ENCODE measurements around the gene CRAMP1. TPM values are rescaled to one million over a fixed set of nuclear protein-coding genes. Genes with fewer than 3 reads are reported as not detected.

Gene CRAMP1
- total RNA-seq, 4 donors from 2014 or later: 11.6 to 30.6 (median 17.8) TPM

DNA sequence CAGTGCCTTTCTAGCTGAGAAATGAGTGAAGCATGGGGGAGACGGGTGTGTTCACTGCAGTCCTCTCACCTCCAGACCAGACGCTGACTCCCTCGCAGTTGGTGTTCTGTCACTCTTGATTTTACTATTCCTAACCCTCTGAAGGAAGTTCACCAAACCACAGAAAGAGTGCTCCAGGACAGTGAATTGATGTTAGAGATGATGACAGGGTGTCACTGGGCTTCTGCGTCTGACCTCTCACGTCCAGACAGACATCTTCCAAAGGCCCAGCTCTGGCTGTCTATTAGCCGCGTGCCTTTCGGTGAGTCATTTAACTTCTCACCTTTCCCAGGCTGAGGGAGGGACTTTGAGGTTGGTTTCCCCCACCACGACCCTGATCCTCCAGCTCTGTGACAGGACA is 8.2 kb downstream of the CRAMP1 start:
- WGBS, 2 donors: 87 to 89% methylated on average over 9 of the region's 9 CpGs
- Histone ChIP-seq H3K4me3 (no peak overlapping the region), H3K27me3 (no peaks in the 10 kb centered on the region), H3K9me3 (no peaks in the 10 kb centered on the region), H3K36me3 (peaks cover 0 to 56% (median 0%) of the 10 kb centered on the region in 3 donors), H3K4me1 (peaks cover 0 to 21% (median 7%) of the 10 kb centered on the region in 4 donors), H3K27ac (no peak overlapping the region)
- DNase-seq (ENCODE audit: low spot score in 2 of 2): no peak
- TF ChIP-seq EP300 (IDR thresholded peaks at IDR 0.05) (no peak), POLR2A (IDR thresholded peaks at IDR 0.05) (no peak)
- TF ChIP-seq, protein P1, sequence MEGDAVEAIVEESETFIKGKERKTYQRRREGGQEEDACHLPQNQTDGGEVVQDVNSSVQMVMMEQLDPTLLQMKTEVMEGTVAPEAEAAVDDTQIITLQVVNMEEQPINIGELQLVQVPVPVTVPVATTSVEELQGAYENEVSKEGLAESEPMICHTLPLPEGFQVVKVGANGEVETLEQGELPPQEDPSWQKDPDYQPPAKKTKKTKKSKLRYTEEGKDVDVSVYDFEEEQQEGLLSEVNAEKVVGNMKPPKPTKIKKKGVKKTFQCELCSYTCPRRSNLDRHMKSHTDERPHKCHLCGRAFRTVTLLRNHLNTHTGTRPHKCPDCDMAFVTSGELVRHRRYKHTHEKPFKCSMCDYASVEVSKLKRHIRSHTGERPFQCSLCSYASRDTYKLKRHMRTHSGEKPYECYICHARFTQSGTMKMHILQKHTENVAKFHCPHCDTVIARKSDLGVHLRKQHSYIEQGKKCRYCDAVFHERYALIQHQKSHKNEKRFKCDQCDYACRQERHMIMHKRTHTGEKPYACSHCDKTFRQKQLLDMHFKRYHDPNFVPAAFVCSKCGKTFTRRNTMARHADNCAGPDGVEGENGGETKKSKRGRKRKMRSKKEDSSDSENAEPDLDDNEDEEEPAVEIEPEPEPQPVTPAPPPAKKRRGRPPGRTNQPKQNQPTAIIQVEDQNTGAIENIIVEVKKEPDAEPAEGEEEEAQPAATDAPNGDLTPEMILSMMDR (IDR thresholded peaks at IDR 0.05): no peak

DNA sequence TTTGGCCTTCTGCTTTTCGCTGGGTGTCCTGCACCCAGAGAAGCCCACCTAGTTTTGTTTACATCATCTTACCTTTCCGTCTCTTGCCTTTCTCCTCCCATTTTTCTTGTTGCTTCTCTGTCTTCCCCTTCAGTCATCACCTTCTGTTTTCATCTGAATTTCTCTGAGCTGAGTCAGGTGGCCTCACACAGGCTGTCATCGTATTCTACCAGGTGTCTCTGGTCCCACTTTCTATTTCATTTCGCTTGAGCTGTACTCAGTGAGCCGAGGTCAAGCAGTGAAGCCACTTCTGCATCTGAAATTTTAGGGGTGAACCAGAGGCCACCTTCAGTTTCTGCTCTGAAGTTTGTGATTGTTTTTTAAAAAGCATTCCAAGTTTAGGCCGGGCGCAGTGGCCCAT is 9.7 kb downstream of the CRAMP1 start:
- no peak for DNase-seq (ENCODE audit: low spot score in 2 of 2)
- H3K27ac ChIP-seq: no peak overlapping the region
- H3K36me3 ChIP-seq: peaks cover 0 to 69% (median 0%) of the 10 kb centered on the region in 3 donors
- no peak for TF ChIP-seq EP300 (IDR thresholded peaks at IDR 0.05)
- TF ChIP-seq, protein P1 (IDR thresholded peaks at IDR 0.05): no peak
- TF ChIP-seq POLR2A (IDR thresholded peaks at IDR 0.05): no peak
- H3K4me1 ChIP-seq: peaks cover 0 to 23% (median 0%) of the 10 kb centered on the region in 4 donors
- WGBS, 2 donors: 90 to 95% methylated on average over 7 of the region's 7 CpGs
- H3K27me3 ChIP-seq: no peaks in the 10 kb centered on the region
- H3K9me3 ChIP-seq: no peaks in the 10 kb centered on the region
- no peak overlapping the region for H3K4me3 ChIP-seq

DNA sequence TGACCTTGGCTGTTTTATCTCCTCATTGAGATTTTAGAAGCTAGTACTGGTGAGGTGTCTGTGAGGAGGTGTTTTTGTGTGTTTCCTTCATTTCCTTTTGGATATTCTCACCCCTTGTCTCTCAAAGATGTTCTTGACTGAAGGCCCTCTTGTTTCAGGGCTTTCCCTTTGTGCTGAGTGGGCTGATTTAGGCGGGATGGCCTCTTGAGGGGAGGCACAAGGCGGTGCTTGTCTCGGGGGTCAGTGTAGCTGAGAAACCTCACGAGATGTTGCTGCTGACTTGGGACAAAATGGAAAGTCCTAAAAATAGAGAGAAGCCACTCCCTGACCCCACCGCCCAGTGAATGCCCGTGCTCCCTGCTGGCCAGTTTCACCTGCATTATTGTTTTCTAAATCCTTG is 14.2 kb downstream of the CRAMP1 start:
- Histone ChIP-seq H3K27ac (no peak overlapping the region), H3K4me3 (no peak overlapping the region), H3K27me3 (no peaks in the 10 kb centered on the region), H3K9me3 (no peaks in the 10 kb centered on the region), H3K36me3 (peaks cover 0 to 77% (median 0%) of the 10 kb centered on the region in 3 donors), H3K4me1 (peaks cover 0 to 26% (median 0%) of the 10 kb centered on the region in 4 donors)
- 48 to 61% methylated on average over 6 of the region's 6 CpGs for WGBS, 2 donors
- TF ChIP-seq, protein P1 (IDR thresholded peaks at IDR 0.05): no peak
- TF ChIP-seq EP300 (IDR thresholded peaks at IDR 0.05): no peak
- TF ChIP-seq POLR2A (IDR thresholded peaks at IDR 0.05): no peak
- no peak for DNase-seq (ENCODE audit: low spot score in 2 of 2)

DNA sequence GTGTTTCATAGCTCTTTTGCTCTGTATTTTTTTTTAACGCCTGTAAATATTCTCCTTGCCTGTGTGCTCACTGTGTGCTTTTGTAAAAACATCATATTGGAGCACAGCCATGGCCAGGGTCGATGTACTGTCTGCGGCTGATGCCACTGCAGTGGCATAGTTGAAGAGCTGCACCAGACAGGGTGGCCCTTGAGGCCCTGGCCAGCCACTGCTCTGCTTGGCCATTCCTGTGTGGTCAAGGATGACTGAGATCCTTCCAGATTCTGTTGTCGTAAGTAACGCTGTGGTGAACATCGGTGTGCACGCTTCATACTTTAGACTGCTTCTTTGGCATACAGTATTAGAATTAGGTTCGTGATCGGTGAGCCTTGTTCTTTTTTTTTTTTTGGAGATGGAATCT is 14.6 kb downstream of the CRAMP1 start:
- Histone ChIP-seq H3K9me3 (no peaks in the 10 kb centered on the region), H3K4me1 (peaks cover 0 to 31% (median 0%) of the 10 kb centered on the region in 4 donors), H3K27me3 (no peaks in the 10 kb centered on the region), H3K4me3 (no peak overlapping the region), H3K27ac (no peak overlapping the region), H3K36me3 (peaks cover 0 to 77% (median 0%) of the 10 kb centered on the region in 3 donors)
- TF ChIP-seq, protein P1 (IDR thresholded peaks at IDR 0.05): no peak
- TF ChIP-seq EP300 (IDR thresholded peaks at IDR 0.05) (no peak), POLR2A (IDR thresholded peaks at IDR 0.05) (no peak)
- whole genome bisulfite sequencing, 2 donors: 89 to 92% methylated on average over 9 of the region's 9 CpGs
- DNase-seq (ENCODE audit: low spot score in 2 of 2): no peak

DNA sequence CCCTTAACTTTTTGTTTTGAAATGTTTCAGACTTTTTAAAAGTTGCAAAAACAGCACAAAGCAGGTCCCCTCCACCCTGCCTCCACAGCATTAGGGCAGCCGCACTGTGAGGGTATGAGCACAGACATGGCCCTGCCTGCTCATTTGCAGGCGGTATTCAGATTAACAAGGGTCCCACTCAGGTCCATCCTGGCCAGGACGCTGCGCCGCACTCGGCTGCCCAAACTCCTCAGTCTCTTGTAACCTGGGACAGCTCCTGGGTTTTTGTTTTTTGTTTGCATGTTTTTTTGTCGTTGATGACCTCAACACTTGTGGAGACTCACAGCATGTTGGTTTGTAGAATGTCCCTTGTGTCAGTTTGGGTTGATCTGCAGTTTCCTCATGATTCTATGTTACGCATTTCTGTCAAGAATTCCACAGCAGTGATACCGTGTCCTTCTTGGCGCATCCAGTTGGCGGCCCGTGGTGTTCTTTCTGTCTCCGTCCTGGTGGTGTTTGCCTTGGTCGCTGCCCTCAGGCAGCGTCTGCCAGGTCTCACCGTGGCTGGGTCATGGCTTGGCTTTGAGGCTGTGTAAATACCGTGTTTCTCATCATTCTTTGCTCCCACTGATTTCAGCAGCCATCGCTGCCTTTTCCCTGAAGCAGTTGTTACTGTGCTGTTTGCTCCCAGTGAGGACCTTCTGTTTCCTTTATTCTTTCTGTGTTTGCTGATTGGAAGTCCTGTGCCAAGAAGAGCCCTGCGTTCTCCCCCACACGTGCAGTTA is 18.5 kb downstream of the CRAMP1 start:
- Histone ChIP-seq H3K27me3 (no peaks in the 10 kb centered on the region), H3K4me3 (no peak overlapping the region), H3K9me3 (no peaks in the 10 kb centered on the region), H3K36me3 (peaks cover 0 to 100% (median 9%) of the 10 kb centered on the region in 3 donors), H3K4me1 (peaks cover 0 to 30% (median 0%) of the 10 kb centered on the region in 4 donors), H3K27ac (no peak overlapping the region)
- TF ChIP-seq EP300 (IDR thresholded peaks at IDR 0.05) (no peak), POLR2A (IDR thresholded peaks at IDR 0.05) (no peak)
- TF ChIP-seq, protein P1 (IDR thresholded peaks at IDR 0.05): no peak
- WGBS, 2 donors: 89% methylated on average over 20 of the region's 20 CpGs
- DNase-seq (ENCODE audit: low spot score in 2 of 2): no peak

Measured in tibial nerve (tissue), 4 donors.